HepG2 (cell line): Measurements from ENCODE around the gene VPS9D1. TPM values are rescaled to one million over a fixed set of nuclear protein-coding genes. Genes with fewer than 3 reads are reported as not detected.

Experiments
- CBX2 ChIP-seq, 2 experiments: fragments of 200-600 bp in 1 of 2; sonication (generic); formaldehyde crosslinking in 1 of 2; IDR thresholded peaks; 2 replicates each; pipeline versions ENCODE4 v1.7.0 to v1.8.1; 2018 to 2022; ENCODE audit warnings: low read depth in 2 of 2, low read length in 1 of 2, mild to moderate bottlenecking in 1 of 2, missing genetic modification reagents in 1 of 2
- ELF3 ChIP-seq: IDR thresholded peaks from 2 replicates; pipeline ENCODE4 v1.6.1; 2016; ENCODE audit warnings: missing genetic modification reagents, missing compliant biosample characterization
- HDAC2 ChIP-seq: sonication (generic); formaldehyde crosslinking; IDR thresholded peaks from 2 replicates; pipeline ENCODE4 v1.4.0; 2020; ENCODE audit warnings: missing genetic modification reagents
- JDP2 ChIP-seq: sonication (generic); formaldehyde crosslinking; IDR thresholded peaks from 2 replicates; pipeline ENCODE4 v1.8.1; 2022; ENCODE audit warnings: missing genetic modification reagents, borderline replicate concordance
- RFX3 ChIP-seq: IDR thresholded peaks from 2 replicates; pipeline ENCODE4 v1.6.1; 2016; ENCODE audit warnings: missing biosample characterization, missing genetic modification reagents
- ZNF234 ChIP-seq: sonication (generic); formaldehyde crosslinking; conservative IDR thresholded peaks from 2 replicates; pipeline ENCODE4 v1.5.1; 2020; ENCODE audit warnings: mild to moderate bottlenecking, missing genetic modification reagents
- ZNF589 ChIP-seq: sonication (generic); formaldehyde crosslinking; conservative IDR thresholded peaks from 2 replicates; pipeline ENCODE4 v1.8.0; 2022; ENCODE audit warnings: mild to moderate bottlenecking, moderate library complexity, missing genetic modification reagents
- ZNF614 ChIP-seq: IDR thresholded peaks from 2 replicates; pipeline ENCODE4 v1.6.1; 2018; ENCODE audit warnings: missing biosample characterization, missing genetic modification reagents, inconsistent platforms, borderline replicate concordance
- ZNF782 ChIP-seq: sonication (generic); formaldehyde crosslinking; IDR thresholded peaks from 2 replicates; pipeline ENCODE4 v1.4.0; 2020; ENCODE audit warnings: missing genetic modification reagents, mild to moderate bottlenecking, borderline replicate concordance
- ZSCAN29 ChIP-seq: sonication (generic); formaldehyde crosslinking; conservative IDR thresholded peaks from 2 replicates; pipeline ENCODE4 v1.4.0; 2020; ENCODE audit warnings: mild to moderate bottlenecking, missing genetic modification reagents
- polyA plus RNA-seq, 8 experiments: library from polyadenylated mRNA; depleted of rRNA in 3 of 8; stranded (reverse) in 7 of 8; unstranded in 1 of 8; fragments of >200 nt; fragmentation: Illumina TruSeq in 4 of 8; extraction: Trizol in 4 of 8; gene quantifications; 2 replicates each; pipeline versions ENCODE4 v1.2.1 to v1.2.3, GENCODE V29; 2011 to 2016; ENCODE audit warnings: low read depth in 4 of 8, missing spikeins in 1 of 8, mixed read lengths in 1 of 8; ENCODE audit not compliant: insufficient read depth in 1 of 8
- total RNA-seq, 5 experiments: library from RNA; depleted of rRNA; stranded (reverse); fragments of >200 nt; fragmentation: Illumina TruSeq; extraction: Trizol; gene quantifications; 2 replicates each; pipeline ENCODE4 v1.2.3, GENCODE V29; 2016; ENCODE audit warnings: low read depth in 1 of 5
- TF ChIP-seq, protein P1 (sequence below), 2 experiments: sonication (generic) in 1 of 2; formaldehyde crosslinking in 1 of 2; IDR thresholded peaks; 2 replicates each; pipeline versions ENCODE4 v1.4.0 to v1.6.1; 2016 to 2020; ENCODE audit warnings: borderline replicate concordance in 1 of 2, low read depth in 1 of 2, mild to moderate bottlenecking in 1 of 2, missing genetic modification reagents in 1 of 2
- TF ChIP-seq, protein P2 (sequence below): fragments of 450-650 bp; IDR thresholded peaks from 2 replicates; pipeline ENCODE4 v1.6.1; 2016
- TF ChIP-seq, protein P3 (sequence below): IDR thresholded peaks from 2 replicates; pipeline ENCODE4 v1.6.1; 2016; ENCODE audit warnings: control low read depth
- TF ChIP-seq, protein P4 (sequence below): sonication (generic); formaldehyde crosslinking; IDR thresholded peaks from 2 replicates; pipeline ENCODE4 v1.8.1; 2023; ENCODE audit warnings: mild to moderate bottlenecking, inconsistent platforms, moderate library complexity, missing genetic modification reagents, borderline replicate concordance
- TF ChIP-seq, protein P5 (sequence below): sonication (generic); formaldehyde crosslinking; IDR thresholded peaks from 2 replicates; pipeline ENCODE4 v1.4.0; 2020; ENCODE audit warnings: mild to moderate bottlenecking, missing genetic modification reagents
- TF ChIP-seq, protein P6 (sequence below): sonication (generic); formaldehyde crosslinking; IDR thresholded peaks from 2 replicates; pipeline ENCODE4 v1.5.1; 2020; ENCODE audit warnings: missing genetic modification reagents, mild to moderate bottlenecking, borderline replicate concordance

VPS9D1 gene
- total and polyA plus RNA-seq, 2 of the 13 experiments (the other 11 are each of a cell fraction or from before 2014, with no cell fraction given): 10.1 to 13.2 TPM

DNA sequence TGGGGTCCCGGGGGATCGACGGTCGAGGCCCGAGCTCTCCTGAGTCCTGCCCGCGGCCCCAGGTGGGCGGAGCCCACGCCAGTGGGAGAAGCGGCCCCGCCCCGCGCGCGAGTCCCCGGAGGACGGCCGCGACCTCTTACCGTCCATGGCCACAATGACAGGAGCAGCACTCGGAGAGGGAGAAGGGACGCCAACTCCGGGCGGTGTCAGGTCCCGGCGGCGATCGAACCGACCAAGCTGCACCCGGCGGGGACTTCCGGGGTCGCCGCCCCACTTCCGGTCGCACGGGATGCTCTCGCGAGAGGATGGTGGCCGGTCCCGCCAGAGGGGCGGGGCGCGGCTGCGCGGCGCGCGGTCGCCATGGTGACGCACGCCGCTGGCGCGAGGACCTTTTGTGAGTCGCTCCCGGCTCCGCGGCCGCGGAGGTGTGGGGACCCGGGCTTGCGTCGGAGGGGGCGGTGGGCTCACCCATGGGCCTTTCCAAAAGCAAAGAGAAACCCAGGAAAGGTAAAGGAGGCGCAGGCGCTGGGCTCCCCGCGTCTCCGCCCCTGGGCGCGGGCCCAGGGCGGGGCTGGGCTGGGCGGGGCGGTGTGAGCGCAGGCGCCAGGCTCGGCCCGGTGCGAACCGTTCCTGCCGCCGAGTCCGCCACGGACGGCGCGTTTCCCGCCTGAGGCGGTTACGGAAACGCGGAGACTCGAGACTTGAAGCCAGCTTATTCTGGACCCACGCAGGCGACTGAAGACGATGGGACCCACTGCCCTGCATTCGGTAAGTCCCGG is 63.1 kb downstream of the VPS9D1 start, which contains the start of the genes CHMP1A and SPATA33 (continued):
- TF ChIP-seq, protein P1, sequence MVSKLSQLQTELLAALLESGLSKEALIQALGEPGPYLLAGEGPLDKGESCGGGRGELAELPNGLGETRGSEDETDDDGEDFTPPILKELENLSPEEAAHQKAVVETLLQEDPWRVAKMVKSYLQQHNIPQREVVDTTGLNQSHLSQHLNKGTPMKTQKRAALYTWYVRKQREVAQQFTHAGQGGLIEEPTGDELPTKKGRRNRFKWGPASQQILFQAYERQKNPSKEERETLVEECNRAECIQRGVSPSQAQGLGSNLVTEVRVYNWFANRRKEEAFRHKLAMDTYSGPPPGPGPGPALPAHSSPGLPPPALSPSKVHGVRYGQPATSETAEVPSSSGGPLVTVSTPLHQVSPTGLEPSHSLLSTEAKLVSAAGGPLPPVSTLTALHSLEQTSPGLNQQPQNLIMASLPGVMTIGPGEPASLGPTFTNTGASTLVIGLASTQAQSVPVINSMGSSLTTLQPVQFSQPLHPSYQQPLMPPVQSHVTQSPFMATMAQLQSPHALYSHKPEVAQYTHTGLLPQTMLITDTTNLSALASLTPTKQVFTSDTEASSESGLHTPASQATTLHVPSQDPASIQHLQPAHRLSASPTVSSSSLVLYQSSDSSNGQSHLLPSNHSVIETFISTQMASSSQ (IDR thresholded peaks at IDR 0.05; ENCODE audit: low read depth): no peak
- TF ChIP-seq, protein P1 (CRISPR knock-in tag; IDR thresholded peaks at IDR 0.05; ENCODE audit: borderline replicate concordance): peak; percentile 81; the same call in 1 of the 2 replicates
- TF ChIP-seq ZNF234 (CRISPR knock-in tag) (no peak), JDP2 (CRISPR knock-in tag) (no peak; the same call in 1 of the 2 replicates), ZNF614 (peak; percentile 85; the same call in 1 of the 2 replicates), ELF3 (peak; percentile 63; the same call in 1 of the 2 replicates), ZNF589 (CRISPR knock-in tag) (peak; percentile 82; the same call in 1 of the 2 replicates), ZSCAN29 (CRISPR knock-in tag) (peak; percentile 64; the same call in 1 of the 2 replicates), ZNF782 (CRISPR knock-in tag) (peak; percentile 85), CBX2 (IDR thresholded peaks at IDR 0.05; ENCODE audit: low read depth, low read length) (no peak), CBX2 (CRISPR knock-in tag; IDR thresholded peaks at IDR 0.05; ENCODE audit: low read depth) (no peak), HDAC2 (peak; percentile 75; the same call in 1 of the 2 replicates), RFX3 (CRISPR knock-in tag) (peak; percentile 83)
- TF ChIP-seq, protein P2, sequence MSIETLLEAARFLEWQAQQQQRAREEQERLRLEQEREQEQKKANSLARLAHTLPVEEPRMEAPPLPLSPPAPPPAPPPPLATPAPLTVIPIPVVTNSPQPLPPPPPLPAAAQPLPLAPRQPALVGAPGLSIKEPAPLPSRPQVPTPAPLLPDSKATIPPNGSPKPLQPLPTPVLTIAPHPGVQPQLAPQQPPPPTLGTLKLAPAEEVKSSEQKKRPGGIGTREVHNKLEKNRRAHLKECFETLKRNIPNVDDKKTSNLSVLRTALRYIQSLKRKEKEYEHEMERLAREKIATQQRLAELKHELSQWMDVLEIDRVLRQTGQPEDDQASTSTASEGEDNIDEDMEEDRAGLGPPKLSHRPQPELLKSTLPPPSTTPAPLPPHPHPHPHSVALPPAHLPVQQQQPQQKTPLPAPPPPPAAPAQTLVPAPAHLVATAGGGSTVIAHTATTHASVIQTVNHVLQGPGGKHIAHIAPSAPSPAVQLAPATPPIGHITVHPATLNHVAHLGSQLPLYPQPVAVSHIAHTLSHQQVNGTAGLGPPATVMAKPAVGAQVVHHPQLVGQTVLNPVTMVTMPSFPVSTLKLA: no peak; the same call in 1 of the 2 replicates
- TF ChIP-seq, protein P3, sequence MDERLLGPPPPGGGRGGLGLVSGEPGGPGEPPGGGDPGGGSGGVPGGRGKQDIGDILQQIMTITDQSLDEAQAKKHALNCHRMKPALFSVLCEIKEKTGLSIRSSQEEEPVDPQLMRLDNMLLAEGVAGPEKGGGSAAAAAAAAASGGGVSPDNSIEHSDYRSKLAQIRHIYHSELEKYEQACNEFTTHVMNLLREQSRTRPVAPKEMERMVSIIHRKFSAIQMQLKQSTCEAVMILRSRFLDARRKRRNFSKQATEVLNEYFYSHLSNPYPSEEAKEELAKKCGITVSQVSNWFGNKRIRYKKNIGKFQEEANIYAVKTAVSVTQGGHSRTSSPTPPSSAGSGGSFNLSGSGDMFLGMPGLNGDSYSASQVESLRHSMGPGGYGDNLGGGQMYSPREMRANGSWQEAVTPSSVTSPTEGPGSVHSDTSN (CRISPR knock-in tag): no peak
- TF ChIP-seq, protein P4, sequence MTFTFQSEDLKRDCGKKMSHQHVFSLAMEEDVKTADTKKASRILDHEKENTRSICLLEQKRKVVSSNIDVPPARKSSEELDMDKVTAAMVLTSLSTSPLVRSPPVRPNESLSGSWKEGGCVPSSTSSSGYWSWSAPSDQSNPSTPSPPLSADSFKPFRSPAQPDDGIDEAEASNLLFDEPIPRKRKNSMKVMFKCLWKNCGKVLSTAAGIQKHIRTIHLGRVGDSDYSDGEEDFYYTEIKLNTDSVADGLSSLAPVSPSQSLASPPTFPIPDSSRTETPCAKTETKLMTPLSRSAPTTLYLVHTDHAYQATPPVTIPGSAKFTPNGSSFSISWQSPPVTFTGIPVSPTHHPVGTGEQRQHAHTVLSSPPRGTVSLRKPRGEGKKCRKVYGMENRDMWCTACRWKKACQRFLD: peak; percentile 72; the same call in 1 of the 2 replicates
- TF ChIP-seq, protein P5, sequence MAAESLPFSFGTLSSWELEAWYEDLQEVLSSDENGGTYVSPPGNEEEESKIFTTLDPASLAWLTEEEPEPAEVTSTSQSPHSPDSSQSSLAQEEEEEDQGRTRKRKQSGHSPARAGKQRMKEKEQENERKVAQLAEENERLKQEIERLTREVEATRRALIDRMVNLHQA (CRISPR knock-in tag): 0 out of 2 replicates have a peak, but pooled peaks have one; percentile 45
- TF ChIP-seq, protein P6, sequence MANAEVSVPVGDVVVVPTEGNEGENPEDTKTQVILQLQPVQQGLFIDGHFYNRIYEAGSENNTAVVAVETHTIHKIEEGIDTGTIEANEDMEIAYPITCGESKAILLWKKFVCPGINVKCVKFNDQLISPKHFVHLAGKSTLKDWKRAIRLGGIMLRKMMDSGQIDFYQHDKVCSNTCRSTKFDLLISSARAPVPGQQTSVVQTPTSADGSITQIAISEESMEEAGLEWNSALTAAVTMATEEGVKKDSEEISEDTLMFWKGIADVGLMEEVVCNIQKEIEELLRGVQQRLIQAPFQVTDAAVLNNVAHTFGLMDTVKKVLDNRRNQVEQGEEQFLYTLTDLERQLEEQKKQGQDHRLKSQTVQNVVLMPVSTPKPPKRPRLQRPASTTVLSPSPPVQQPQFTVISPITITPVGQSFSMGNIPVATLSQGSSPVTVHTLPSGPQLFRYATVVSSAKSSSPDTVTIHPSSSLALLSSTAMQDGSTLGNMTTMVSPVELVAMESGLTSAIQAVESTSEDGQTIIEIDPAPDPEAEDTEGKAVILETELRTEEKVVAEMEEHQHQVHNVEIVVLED (CRISPR knock-in tag): peak; percentile 90
